GM18508 (cell line): ENCODE results near the gene APLN.

Source experiments
- ATAC-seq: cut with Tn5 transposase; IDR thresholded peaks from one replicate; pipeline ENCODE4 v1.9.1; 2021; ENCODE audit warnings: moderate number of reproducible peaks; ENCODE audit not compliant: insufficient read depth, unreplicated experiment

APLN gene

DNA sequence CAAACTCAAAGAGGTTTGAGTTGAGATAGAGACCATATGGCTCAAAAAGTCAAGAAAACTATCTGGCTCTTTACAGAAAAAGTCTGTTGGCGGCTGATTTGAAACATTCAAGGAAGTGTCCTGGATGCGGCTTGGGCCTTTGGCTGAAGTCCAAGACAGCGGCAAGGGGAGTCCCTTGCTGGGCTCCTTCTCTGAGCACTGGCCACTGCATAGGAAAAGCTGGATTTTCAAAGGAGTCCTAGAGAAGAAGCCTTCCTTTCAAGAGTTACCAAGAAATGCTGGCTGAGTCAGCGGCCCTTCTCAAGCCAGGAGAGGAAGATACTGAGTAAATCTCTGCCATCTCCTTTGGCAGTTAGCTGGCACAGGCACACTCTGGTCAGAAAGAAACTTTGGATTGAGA is 12.1 kb downstream of the APLN start:
- no peak for ATAC-seq

DNA sequence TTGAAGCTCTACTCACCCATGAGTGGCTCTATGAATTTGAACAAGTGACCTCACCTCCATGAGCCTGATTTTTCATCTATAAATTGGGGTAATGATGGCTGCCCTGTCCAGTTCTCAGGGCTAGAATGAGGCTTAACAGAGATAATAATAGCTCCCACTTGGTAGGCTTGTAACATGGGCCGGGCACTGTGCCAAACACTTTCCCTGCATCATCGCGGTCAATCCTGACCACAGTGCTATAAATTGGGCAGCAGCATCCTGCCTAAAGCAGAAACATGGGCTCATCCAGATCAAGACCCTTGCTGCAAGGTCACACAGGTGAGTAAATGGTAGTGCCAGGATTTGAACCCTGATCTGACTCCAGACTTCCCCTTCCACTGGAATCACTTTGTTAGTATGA is 12.8 kb downstream of the APLN start:
- ATAC-seq = no peak

DNA sequence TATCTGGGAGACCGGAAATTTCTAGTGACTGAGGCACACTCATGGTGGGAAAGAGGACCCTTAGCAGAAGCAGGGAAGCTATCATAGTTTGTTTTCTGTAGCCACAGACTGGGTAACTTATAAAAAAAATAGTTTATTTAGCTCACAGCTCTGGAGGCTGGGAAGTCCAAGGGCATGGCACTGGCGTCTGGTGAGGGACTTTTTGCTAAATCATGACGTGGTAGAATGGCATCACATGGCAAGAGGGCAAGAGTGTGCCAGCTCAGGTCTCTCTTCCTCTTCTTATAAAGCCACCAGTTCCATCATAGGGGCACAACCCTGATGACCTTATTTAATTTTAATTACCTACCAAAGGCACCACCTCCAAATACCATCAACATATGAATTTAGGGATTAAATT is 13.3 kb downstream of the APLN start:
- ATAC-seq = no peak

GRCh38 chrX:129640737-129641136 is 14.0 kb downstream of the APLN start:
- no peak for ATAC-seq

DNA sequence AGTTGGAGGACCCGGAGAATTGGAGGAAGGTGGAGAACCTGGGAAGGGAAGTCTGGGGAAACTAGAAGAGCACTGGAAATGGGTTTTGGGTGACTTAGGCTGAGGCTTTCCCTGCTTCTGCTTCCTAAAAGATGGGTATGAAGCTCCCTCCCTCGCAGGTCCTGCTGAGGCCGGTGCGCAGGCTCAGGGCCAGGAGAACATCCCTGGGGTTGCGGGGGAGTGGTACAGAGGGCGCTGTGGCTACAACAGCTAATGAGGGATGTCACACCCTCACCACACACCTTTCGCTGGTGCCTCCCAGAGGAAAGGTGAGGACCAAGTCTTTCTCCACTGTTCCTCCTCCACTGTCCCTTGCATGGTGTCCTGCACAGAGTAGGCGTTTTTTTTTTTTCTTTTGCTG is 15.8 kb downstream of the APLN start:
- ATAC-seq = no peak

DNA sequence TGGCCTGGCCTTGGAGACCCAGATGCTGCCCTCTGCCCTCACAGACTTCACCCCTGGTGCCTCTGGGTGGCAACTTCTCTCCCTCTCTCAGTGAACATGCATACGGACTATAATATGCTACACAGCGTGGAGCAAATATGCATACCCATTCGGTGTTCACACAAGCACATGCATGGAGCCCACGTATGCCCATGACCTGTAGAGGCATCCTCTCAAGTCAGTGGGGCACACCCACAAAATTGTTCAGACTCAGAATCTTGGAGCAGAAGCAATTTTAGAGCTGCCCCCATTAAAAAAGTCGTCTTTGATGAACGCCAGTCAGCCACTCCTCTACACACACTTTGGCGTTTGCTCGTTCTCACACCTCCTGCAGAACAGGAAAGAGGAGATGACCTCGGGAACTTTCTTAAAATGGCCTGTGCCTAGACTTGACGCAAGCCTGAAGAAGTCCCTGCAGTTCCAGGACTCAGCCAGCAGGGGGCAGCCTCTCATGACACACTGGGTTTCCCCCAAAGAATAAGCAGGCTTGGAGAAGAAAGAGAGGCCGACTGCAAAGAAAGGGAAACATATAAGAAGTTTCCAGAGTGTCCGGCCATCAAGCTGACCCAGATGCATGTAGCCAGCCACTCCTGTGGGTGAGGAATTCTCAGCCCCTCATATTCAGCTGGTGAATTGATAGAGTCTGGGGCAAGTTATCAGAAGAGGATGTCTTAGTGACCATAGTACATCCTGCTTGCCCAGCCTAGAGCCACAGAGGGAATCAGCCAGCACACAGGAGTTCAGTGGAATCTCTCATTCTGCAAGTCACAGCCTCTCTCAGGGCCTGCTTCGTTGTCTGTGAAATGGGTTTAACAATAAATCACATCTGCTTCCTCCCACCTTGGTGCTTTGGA is 17.3 kb downstream of the APLN start:
- peak; percentile 71 for ATAC-seq

- ATAC-seq = no peak
Measured at GRCh38 chrX:129636175-129636681, 18.5 kb downstream of the APLN start.

DNA sequence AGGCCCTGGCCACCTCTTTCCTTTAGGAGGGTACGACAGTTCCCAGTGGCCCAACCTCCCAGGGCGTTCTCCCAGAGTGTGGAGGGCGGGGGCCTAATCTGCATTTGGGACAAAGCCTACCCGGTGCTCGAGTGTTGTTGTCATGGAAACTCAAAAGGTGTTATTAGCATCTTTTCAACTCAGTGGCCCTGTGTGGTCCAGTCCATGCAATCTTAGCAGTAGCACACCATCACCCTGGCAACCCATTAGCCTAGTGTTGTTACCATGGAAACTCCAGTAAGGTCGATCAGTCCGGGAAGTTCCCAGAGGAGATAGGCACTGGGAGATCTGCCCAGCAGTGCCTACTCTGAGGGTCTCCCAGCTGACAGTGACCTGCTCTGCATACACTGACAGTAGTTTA is 20.2 kb downstream of the APLN start:
- ATAC-seq = no peak

GRCh38 chrX:129632443-129632842 is 22.3 kb downstream of the APLN start:
- no peak for ATAC-seq

DNA sequence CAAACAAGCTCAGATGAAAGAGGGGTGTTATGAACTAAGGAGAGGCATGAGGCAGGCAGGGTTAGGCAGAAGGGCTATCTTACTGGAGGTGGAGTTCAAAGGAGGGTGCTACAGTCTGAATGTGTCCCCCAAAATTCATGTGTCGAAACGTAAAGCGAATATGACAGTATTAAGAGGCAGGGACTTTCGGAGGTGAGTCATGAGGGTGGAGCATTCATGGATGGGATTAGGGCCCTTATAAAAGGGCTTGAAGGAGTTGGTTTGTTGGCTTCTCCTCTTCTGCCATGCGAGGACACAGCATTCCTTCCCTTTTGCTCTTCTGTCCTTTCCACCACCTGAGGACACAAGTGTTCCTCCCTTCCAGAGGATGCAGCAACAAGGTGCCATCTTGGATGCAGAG is 22.9 kb downstream of the APLN start:
- no peak for ATAC-seq

DNA sequence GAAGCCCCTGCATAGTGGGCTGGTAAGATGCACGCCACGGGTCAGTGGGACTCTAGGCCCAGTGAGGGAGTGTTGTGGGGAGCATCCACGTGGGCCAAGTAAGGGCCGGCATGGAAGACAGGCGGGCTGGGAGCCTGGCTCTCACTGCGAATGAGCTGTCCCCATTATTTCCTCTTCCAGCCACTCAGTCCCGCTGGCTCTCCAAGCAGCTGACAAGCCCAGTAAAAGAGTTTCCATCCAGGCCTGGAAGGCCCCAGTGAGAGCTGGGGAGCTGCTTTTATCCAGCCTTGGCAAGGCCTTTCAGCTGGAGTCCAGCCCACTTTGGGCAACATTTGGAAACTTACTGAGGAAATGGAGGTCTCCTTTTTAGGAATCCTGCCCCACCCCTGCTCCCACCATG is 24.9 kb downstream of the APLN start:
- ATAC-seq = no peak

- no peak for ATAC-seq
Measured at GRCh38 chrX:129626026-129626425, 28.7 kb downstream of the APLN start.

GRCh38 chrX:129622757-129623301 is 31.9 kb downstream of the APLN start:
- ATAC-seq = no peak

DNA sequence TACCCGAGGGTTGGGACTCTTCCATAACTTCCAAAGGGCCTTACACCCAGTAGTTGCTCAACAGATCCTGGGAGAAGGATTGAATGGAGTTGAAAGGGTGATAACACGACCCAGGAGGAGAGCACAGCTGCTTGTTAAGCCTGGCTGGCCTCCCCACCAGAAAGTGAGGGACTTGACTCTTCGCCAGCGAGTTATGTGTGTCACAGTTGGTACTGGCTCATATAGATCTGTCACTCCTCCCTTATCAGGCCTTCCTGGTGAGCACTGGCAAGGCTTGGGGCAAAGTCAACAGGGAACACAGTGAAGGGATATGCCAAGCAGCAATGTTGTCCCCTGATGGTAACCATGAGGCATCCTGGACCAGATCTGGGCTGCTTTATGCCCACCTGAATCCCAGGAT is 35.8 kb downstream of the APLN start:
- ATAC-seq = no peak

GRCh38 chrX:129617420-129617819 is 37.3 kb downstream of the APLN start:
- ATAC-seq = no peak

GRCh38 chrX:129614481-129615255 is 40.1 kb downstream of the APLN start:
- ATAC-seq = no peak

DNA sequence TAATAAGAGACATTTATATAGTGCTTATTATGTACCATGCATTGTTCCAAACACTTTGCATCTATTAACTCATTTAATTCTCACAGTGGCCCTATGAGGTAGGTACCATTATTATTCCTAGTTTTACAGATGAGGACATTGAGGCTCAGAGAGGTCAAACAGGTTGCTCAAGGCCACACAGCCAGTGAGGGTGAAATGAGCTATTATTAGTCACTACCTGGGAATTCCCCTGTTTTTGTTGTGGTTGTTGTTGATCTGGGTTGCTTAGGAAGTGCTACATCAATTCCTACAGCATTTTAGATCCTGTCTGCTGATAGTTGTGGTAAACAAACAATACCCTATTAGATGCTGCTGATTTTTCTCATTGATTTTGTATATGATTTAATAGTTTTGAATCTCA is 41.2 kb downstream of the APLN start:
- no peak for ATAC-seq

DNA sequence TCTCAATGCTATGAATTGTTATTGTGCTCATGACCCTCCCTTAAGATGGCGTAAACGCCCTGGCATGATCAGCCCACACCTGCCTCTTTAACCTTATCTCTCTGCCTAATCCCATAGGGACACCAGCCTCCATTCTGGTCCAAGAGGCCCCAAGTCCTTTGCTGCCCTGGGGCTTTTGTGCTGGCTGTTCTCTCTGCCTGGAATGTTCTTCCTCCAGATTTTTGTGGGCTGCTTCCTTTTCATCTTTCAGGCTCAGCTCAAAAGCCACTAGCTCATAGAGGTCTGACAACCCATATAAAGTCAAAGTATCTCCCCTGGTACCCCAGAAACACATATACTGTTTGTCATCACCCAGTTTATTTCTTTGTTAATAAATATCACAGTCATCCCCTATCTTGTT is 42.4 kb downstream of the APLN start:
- ATAC-seq = no peak

DNA sequence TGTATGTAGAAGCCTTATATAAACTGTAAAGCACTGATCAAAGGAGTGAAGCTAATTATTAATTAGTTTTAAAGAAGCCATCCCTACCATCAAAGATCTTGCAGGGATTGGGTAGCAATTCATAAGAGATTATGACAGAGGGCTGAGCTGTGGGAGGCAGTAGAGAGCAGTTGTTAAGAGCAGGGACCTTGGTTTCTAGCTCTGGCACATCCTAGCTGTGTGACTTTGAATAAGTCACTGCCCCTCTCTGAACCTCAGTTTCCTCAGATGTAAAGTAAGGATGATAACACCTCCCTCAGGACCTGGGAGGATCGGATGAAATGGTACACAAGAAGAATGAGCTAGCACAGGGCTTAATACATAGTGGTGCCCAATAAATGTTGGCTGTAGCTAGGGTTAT is 45.4 kb downstream of the APLN start:
- no peak for ATAC-seq

DNA sequence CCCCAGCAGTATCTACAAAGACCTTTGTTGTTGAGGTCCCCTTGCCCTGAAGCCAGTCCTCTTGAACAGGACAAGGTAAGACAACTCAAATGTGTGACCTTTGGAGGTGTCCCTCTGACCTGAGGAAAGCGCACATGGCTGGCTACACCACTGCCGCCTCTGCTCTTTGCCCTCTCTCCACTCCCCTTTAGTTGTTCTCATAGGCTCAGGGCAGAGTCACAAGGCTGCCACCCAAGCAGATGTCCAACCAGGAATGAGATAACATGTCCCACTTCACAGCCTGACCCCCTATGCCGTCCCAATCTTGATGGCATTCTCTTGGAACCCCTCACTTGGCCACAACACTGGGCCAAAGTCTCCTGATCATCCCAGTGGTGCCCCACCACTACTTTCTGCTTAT is 46.3 kb downstream of the APLN start:
- ATAC-seq = no peak

DNA sequence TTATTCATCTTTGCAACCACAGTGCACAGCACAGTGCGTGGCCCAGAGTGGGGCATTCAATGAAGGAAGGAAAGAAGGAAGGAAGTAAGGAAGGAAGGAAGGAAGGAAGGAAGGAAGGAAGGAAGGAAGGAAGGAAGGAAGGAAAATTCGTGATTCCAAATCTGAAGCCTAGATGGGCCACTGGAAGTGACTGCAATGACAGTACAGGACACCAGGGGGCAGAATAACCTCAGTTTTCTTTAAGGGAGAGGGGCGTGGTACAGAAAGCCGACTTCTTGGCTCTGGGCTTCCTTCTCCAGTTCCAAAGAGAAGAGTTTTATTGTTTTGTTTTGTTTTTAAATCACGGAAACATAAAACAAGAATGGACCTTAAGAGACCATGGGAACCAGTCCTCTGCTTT is 47.8 kb downstream of the APLN start:
- no peak for ATAC-seq
